ENCODE data around the gene EIPR1. TPM values are rescaled to one million over a fixed set of nuclear protein-coding genes. Genes with fewer than 3 reads are reported as not detected.

The EIPR1 gene
- total and polyA plus RNA-seq, 10 of the 15 experiments (the other 5 are each of a cell fraction or from before 2014, with no cell fraction given) = 23.6 to 61.2 (median 42.2) TPM

- TF ChIP-seq NFYA (IDR thresholded peaks at IDR 0.05; ENCODE audit: borderline replicate concordance, low read depth, low read length) = no peak
- TF ChIP-seq HDGF (IDR thresholded peaks at IDR 0.05) = no peak
- no peak for TF ChIP-seq KDM1A (IDR thresholded peaks at IDR 0.05; ENCODE audit: borderline replicate concordance)
- TF ChIP-seq NBN (IDR thresholded peaks at IDR 0.05) = peak; percentile 35; the same call in 1 of the 2 replicates
- TF ChIP-seq CBX3 (IDR thresholded peaks at IDR 0.05; ENCODE audit: borderline replicate concordance, low read depth) = no peak
- TF ChIP-seq TCF12 (IDR thresholded peaks at IDR 0.05; ENCODE audit: low read depth, low read length) = peak; percentile 90
- TF ChIP-seq PKNOX1 (IDR thresholded peaks at IDR 0.05) = peak; percentile 25; the same call in 1 of the 2 replicates
- no peak for TF ChIP-seq ZNF217 (IDR thresholded peaks at IDR 0.05)
- 0 out of 2 replicates have a peak, but pooled peaks have one; percentile 23 for TF ChIP-seq BCL11A (IDR thresholded peaks at IDR 0.05; ENCODE audit: low read depth, low read length)
- TF ChIP-seq ZBTB4 (CRISPR knock-in tag; IDR thresholded peaks at IDR 0.05) = no peak
- no peak for TF ChIP-seq ESRRA (IDR thresholded peaks at IDR 0.05; ENCODE audit: low read length)
- no peak for TF ChIP-seq PAX8 (IDR thresholded peaks at IDR 0.05)
- no peak for TF ChIP-seq SRF (IDR thresholded peaks at IDR 0.05; ENCODE audit: low read depth in 2 of 2, low read length in 2 of 2)
- TF ChIP-seq FOXM1 (IDR thresholded peaks at IDR 0.05; ENCODE audit: low read depth, low read length) = 0 out of 2 replicates have a peak, but pooled peaks have one; percentile 33
- TF ChIP-seq PBX3 (IDR thresholded peaks at IDR 0.05; ENCODE audit: insufficient replicate concordance, low read depth, low read length) = peak; percentile 57
- TF ChIP-seq ETV6 (conservative IDR thresholded peaks at IDR 0.05 in 1 of 2, IDR thresholded peaks at IDR 0.05 in 1 of 2; ENCODE audit: borderline replicate concordance in 1 of 2, low read depth in 1 of 2) = no peak
- TF ChIP-seq NRF1 (conservative IDR thresholded peaks at IDR 0.05; ENCODE audit: low read depth, low read length) = no peak
- TF ChIP-seq MLLT1 (IDR thresholded peaks at IDR 0.05) = no peak
- TF ChIP-seq CREB1 (IDR thresholded peaks at IDR 0.05; ENCODE audit: low read depth) = no peak
These were observed 226.3 kb downstream of the EIPR1 start (continued) for GRCh38 chr2:3151153-3151918.
